Naive B cell (primary cell): ENCODE measurements around the gene OLFM1. TPM values are rescaled to one million over a fixed set of nuclear protein-coding genes. Genes with fewer than 3 reads are reported as not detected.
"Not testable (repeated sequence)": the region's sequence is repeated elsewhere in the genome, so short reads cannot be mapped to it uniquely, and the experiment has no call there.

Source experiments
- ATAC-seq, 2 donors: fragments of 150-1000 bp; cut with Tn5 transposase; 2 replicates each; pipeline ENCODE4 v1.10.0; 2021; ENCODE audit warnings: low read depth in 2 of 2, mild to moderate bottlenecking in 2 of 2, moderate library complexity in 2 of 2
- DNase-seq: peaks from one replicate; pipeline ENCODE4 v3.0.0; 2022
- H3K27ac Mint-ChIP-seq, 6 donors: one replicate each; pipeline ENCODE4 v1.8.0; 2020 to 2022; ENCODE audit warnings: mild to moderate bottlenecking in 6 of 6, mixed read lengths in 6 of 6, moderate library complexity in 5 of 6, inconsistent platforms in 2 of 6
- H3K27me3 Mint-ChIP-seq, 3 donors: one replicate each; pipeline ENCODE4 v1.8.0; 2021 to 2022; ENCODE audit warnings: mixed read lengths in 3 of 3, mild to moderate bottlenecking in 1 of 3
- H3K36me3 Mint-ChIP-seq, 2 donors: one replicate each; pipeline ENCODE4 v1.8.0; 2020 to 2022; ENCODE audit warnings: mixed read lengths in 2 of 2, inconsistent platforms in 1 of 2, mild to moderate bottlenecking in 1 of 2
- H3K4me1 Mint-ChIP-seq, 3 donors: one replicate each; pipeline ENCODE4 v1.8.0; 2020 to 2022; ENCODE audit warnings: mixed read lengths in 3 of 3, inconsistent platforms in 1 of 3, mild to moderate bottlenecking in 1 of 3, moderate library complexity in 1 of 3
- H3K4me3 Mint-ChIP-seq, 8 donors: one replicate each; pipeline ENCODE4 v1.8.0; 2020 to 2022; ENCODE audit warnings: mild to moderate bottlenecking in 8 of 8, mixed read lengths in 8 of 8, moderate library complexity in 8 of 8, inconsistent platforms in 2 of 8
- H3K9me3 Mint-ChIP-seq, 7 donors: one replicate each; pipeline ENCODE4 v1.8.0; 2020 to 2022; ENCODE audit warnings: mixed read lengths in 7 of 7, mild to moderate bottlenecking in 5 of 7, inconsistent platforms in 2 of 7, moderate library complexity in 1 of 7
- polyA plus RNA-seq, 6 donors: library from polyadenylated mRNA; unstranded; fragments of 300-500 nt; fragmentation: Illumina TruSeq; gene quantifications; one replicate each; pipeline ENCODE4 v1.2.3, GENCODE V29; 2021; ENCODE audit warnings: low read depth in 6 of 6

The OLFM1 gene
- polyA plus RNA-seq, 6 donors from 2014 or later: not detected

DNA sequence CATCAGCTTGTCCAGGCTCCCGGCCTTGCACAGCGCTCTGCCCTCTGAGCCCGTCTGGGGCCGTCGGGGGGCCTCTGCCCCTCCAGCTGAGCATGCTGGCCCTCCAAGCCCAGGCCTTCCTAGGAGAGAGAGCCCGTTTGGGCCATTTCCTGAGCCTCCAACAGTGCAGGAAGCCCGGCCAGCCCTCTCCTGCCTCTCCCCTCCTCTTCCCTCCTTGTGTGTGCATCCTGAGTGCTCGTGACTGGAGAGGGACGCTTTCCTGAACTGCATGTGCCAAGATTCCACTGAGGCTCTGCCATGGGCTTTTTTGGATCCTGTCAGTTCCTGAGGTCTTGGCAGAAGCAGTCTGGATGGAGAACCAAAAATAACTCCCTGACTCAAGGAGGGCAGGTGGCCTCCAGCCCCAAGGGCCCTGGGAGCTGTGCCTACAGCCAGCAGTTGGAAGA, 15.6 kb downstream of the OLFM1 start:
- Mint-ChIP-seq H3K4me3 (no peak overlapping the region), H3K9me3 (peaks cover 0 to 1% (median 0%) of the 10 kb centered on the region in 7 donors), H3K36me3 (no peaks in the 10 kb centered on the region), H3K4me1 (no peaks in the 10 kb centered on the region), H3K27me3 (peaks cover 16 to 66% (median 65%) of the 10 kb centered on the region in 3 donors), H3K27ac (no peak overlapping the region)
- ATAC-seq: no peak
- no peak for DNase-seq

GRCh38 chr9:135103931-135104639, 16.6 kb downstream of the OLFM1 start:
- Mint-ChIP-seq H3K4me1 (no peaks in the 10 kb centered on the region), H3K27ac (peak overlapping the region in 1 of 6 donors; percentile 72), H3K9me3 (peaks cover 0 to 1% (median 0%) of the 10 kb centered on the region in 7 donors), H3K4me3 (no peak overlapping the region), H3K36me3 (no peaks in the 10 kb centered on the region), H3K27me3 (peaks cover 21 to 69% (median 66%) of the 10 kb centered on the region in 3 donors)
- ATAC-seq (no peak), DNase-seq (no peak)

DNA sequence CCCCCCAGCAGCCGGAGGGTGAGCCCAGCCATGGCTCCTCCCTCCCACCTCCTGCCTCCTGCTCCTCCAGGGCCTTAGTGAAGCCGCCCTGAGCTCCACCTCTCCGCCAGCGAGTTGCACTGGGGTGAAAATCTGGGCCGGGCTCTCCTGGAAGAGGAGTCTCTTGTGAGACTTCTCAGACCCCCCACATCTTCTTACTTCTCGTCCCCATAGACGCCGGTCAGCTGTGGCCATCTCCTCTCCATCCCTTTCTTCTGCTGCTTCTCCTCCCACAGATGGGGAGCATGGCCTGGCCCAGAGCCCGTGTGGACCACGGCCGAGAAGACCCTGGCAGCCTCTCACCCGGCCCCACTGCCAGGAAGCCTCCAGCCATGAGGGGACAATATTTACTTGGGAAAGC, 17.3 kb downstream of the OLFM1 start:
- no peaks in the 10 kb centered on the region for H3K36me3 Mint-ChIP-seq
- no peaks in the 10 kb centered on the region for H3K4me1 Mint-ChIP-seq
- ATAC-seq (no peak), DNase-seq (no peak)
- H3K9me3 Mint-ChIP-seq: peaks cover 0 to 1% (median 0%) of the 10 kb centered on the region in 7 donors
- no peak overlapping the region for H3K4me3 Mint-ChIP-seq
- H3K27ac Mint-ChIP-seq: no peak overlapping the region
- peaks cover 21 to 69% (median 66%) of the 10 kb centered on the region in 3 donors for H3K27me3 Mint-ChIP-seq

DNA sequence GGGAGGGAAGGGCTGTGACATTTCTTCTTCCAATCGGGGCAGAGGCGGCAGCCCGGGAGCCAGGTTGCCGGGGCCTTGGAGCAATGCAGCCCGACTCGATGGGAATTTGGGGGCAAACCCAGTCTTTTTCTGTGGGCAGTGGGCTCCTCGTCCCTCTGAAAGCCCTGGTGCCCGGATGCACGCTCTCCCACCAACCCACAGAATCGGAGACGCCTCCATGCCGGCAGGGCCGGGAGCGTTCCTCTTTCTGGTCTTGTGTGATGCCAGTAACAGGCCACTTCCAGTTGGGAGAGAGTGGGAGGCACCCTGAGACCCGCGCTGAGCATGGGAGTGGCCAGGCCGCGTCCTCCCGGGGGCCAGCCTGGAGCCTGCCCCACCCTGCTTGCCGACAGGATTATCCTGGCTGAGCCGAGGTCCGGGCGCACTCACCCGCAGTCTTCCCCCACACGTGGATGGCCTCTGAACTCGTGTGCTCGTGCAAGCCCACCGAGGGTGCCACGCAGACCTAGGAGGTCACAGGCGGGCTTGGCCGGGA, 17.8 kb downstream of the OLFM1 start:
- Mint-ChIP-seq H3K27me3 (peaks cover 23 to 69% (median 69%) of the 10 kb centered on the region in 3 donors), H3K27ac (no peak overlapping the region)

GRCh38 chr9:135105938-135106491, 18.5 kb downstream of the OLFM1 start:
- H3K27me3 Mint-ChIP-seq: peaks cover 28 to 66% (median 64%) of the 10 kb centered on the region in 3 donors
- ATAC-seq (no peak), DNase-seq (no peak)

More for the DNA sequence above, 17.8 kb downstream of the OLFM1 start:
- peaks cover 0 to 1% (median 0%) of the 10 kb centered on the region in 7 donors for H3K9me3 Mint-ChIP-seq
- H3K4me3 Mint-ChIP-seq: no peak overlapping the region
- ATAC-seq (no peak), DNase-seq (no peak)
- no peaks in the 10 kb centered on the region for H3K4me1 Mint-ChIP-seq
- no peaks in the 10 kb centered on the region for H3K36me3 Mint-ChIP-seq

GRCh38 chr9:135106551-135107270, 19.2 kb downstream of the OLFM1 start:
- Mint-ChIP-seq H3K27me3 (peaks cover 31 to 73% (median 64%) of the 10 kb centered on the region in 3 donors), H3K9me3 (peaks cover 0 to 1% (median 0%) of the 10 kb centered on the region in 7 donors)
- DNase-seq: no peak

More at GRCh38 chr9:135105938-135106491, 18.5 kb downstream of the OLFM1 start:
- Mint-ChIP-seq H3K27ac (no peak overlapping the region), H3K4me3 (peak overlapping the region in 1 of 8 donors; percentile 70), H3K36me3 (no peaks in the 10 kb centered on the region), H3K9me3 (peaks cover 0 to 1% (median 0%) of the 10 kb centered on the region in 7 donors), H3K4me1 (no peaks in the 10 kb centered on the region)

GRCh38 chr9:135107581-135108235, 20.2 kb downstream of the OLFM1 start:
- DNase-seq (no peak), ATAC-seq (no peak)
- H3K27ac Mint-ChIP-seq: no peak overlapping the region
- H3K36me3 Mint-ChIP-seq: peaks cover 0 to 3% of the 10 kb centered on the region in 2 donors
- no peaks in the 10 kb centered on the region for H3K4me1 Mint-ChIP-seq
- H3K27me3 Mint-ChIP-seq: peaks cover 32 to 80% (median 68%) of the 10 kb centered on the region in 3 donors
- H3K9me3 Mint-ChIP-seq: peaks cover 0 to 1% (median 0%) of the 10 kb centered on the region in 7 donors
- no peak overlapping the region for H3K4me3 Mint-ChIP-seq

More at GRCh38 chr9:135106551-135107270, 19.2 kb downstream of the OLFM1 start:
- no peak for ATAC-seq
- no peaks in the 10 kb centered on the region for H3K4me1 Mint-ChIP-seq
- H3K36me3 Mint-ChIP-seq: peaks cover 0 to under 1% of the 10 kb centered on the region in 2 donors
- H3K4me3 Mint-ChIP-seq: peak overlapping the region in 2 of 8 donors; percentile 16 to 70
- H3K27ac Mint-ChIP-seq: no peak overlapping the region

- peaks cover 0 to under 1% (median 0%) of the 10 kb centered on the region in 7 donors for H3K9me3 Mint-ChIP-seq
- H3K36me3 Mint-ChIP-seq: peaks cover 0 to 3% of the 10 kb centered on the region in 2 donors
- no peak overlapping the region for H3K4me3 Mint-ChIP-seq
- ATAC-seq: no peak
- no peak for DNase-seq
- H3K27me3 Mint-ChIP-seq: peaks cover 31 to 70% (median 59%) of the 10 kb centered on the region in 3 donors
- no peak overlapping the region for H3K27ac Mint-ChIP-seq
- no peaks in the 10 kb centered on the region for H3K4me1 Mint-ChIP-seq
Measured at GRCh38 chr9:135108831-135109510, 21.5 kb downstream of the OLFM1 start.

DNA sequence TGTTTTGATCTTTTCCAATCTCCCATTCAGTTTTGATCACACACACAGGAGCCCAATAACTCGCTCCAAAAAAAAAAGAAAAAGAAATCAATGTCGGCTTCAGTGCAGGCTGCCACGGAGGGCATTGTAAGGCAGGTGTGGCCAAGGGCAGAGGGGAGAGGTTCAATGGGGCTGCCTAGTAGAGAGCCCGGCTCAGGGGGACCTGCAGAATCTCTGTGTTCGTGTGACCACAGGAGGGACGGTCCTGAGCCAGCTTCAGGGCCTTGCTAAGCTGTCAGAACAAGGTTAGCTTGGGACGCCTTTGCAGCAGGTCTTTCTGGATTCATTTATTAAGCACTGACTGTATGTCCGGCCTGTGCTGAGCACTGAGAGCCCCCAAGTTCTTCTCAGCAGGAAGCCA, 22.2 kb downstream of the OLFM1 start:
- Mint-ChIP-seq H3K4me1 (no peaks in the 10 kb centered on the region), H3K9me3 (no peaks in the 10 kb centered on the region), H3K27me3 (peaks cover 30 to 67% (median 54%) of the 10 kb centered on the region in 3 donors), H3K27ac (no peak overlapping the region), H3K4me3 (no peak overlapping the region), H3K36me3 (peaks cover 0 to 3% of the 10 kb centered on the region in 2 donors)
- DNase-seq (no peak), ATAC-seq (no peak)

- DNase-seq: no peak
- Mint-ChIP-seq H3K27ac (no peak overlapping the region), H3K4me1 (no peaks in the 10 kb centered on the region), H3K9me3 (no peaks in the 10 kb centered on the region), H3K4me3 (no peak overlapping the region), H3K27me3 (peaks cover 30 to 61% (median 48%) of the 10 kb centered on the region in 3 donors), H3K36me3 (peaks cover 0 to 3% of the 10 kb centered on the region in 2 donors)
- no peak for ATAC-seq
Measured at GRCh38 chr9:135110416-135110815, 22.9 kb downstream of the OLFM1 start.

DNA sequence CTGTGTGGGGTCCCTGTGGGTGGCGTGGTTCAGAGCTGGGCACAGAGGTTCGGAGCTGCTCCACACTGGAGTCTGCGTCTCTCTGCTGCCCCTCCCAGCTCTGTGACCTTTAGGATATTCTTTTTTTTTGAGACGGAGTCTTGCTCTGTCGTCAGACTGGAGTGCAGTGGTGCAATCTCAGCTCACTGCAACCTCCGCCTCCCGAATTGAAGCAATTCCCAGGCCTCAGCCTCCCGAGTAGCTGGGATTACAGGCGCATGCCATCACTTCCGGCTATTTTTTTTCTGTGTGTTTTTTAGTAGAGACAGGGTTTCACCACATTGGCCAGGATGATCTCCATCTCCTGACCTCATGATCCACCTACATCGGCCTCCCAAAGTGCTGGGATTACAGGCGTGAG, 24.1 kb downstream of the OLFM1 start:
- peaks cover 30 to 57% (median 48%) of the 10 kb centered on the region in 3 donors for H3K27me3 Mint-ChIP-seq
- H3K4me3 Mint-ChIP-seq, H3K4me1 Mint-ChIP-seq, H3K36me3 Mint-ChIP-seq, DNase-seq, H3K9me3 Mint-ChIP-seq, H3K27ac Mint-ChIP-seq, ATAC-seq: not testable (repeated sequence)

GRCh38 chr9:135116371-135116770, 28.9 kb downstream of the OLFM1 start:
- Mint-ChIP-seq H3K4me1 (no peaks in the 10 kb centered on the region), H3K4me3 (no peak overlapping the region), H3K36me3 (peaks cover 0 to 3% of the 10 kb centered on the region in 2 donors), H3K9me3 (peaks cover 0 to 4% (median 0%) of the 10 kb centered on the region in 7 donors), H3K27ac (no peak overlapping the region), H3K27me3 (peaks cover 4 to 15% (median 11%) of the 10 kb centered on the region in 3 donors)
- DNase-seq (no peak), ATAC-seq (no peak)
